Measurements from ENCODE around the gene STON1. TPM values are rescaled to one million over a fixed set of nuclear protein-coding genes. Genes with fewer than 3 reads are reported as not detected.
A peak's percentile ranks its signal among the peaks of the same experiment; 100 is the strongest.

STON1 gene
- total RNA-seq, 5 donors from 2014 or later (not counting 1 experiment from before 2014, with no cell fraction given) = 2.5 to 3.8 (median 2.6) TPM

DNA sequence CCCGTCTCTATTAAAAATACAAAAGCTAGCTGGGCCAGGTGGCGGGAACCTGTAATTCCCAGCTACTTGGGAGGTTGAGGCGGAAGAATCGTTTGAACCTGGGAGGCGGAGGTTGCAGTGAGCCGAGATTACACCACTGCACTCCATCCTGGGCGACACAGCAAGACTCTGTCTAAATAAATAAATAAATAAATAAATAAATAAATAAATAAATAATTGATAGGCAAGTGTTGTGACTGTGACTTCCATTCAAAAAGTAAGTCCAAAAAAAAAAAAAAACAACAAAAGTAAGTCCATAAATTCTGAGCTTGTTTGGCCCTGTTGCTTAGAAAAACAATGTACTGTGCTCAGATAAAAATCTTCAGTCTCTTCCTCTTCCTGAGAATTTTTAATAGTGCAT lies 2.2 kb downstream of the STON1 start:
- Mint-ChIP-seq H3K4me1 (peaks cover 15 to 22% (median 20%) of the 10 kb centered on the region in 3 donors), H3K36me3 (peaks cover 5% of the 10 kb centered on the region), H3K9me3 (no peaks in the 10 kb centered on the region), H3K4me3 (no peak overlapping the region), H3K27me3 (no peaks in the 10 kb centered on the region), H3K27ac (no peak overlapping the region)
- Histone ChIP-seq H3K27me3 (replicated peaks in 1 of 2; ENCODE audit: control insufficient read depth in 2 of 2, extremely low read depth in 1 of 2, insufficient read depth in 2 of 2, low read length in 1 of 2) (peaks cover 0 to 12% of the 10 kb centered on the region in 2 experiments), H3K4me1 (ENCODE audit: control insufficient read depth in 1 of 2, extremely low read depth in 1 of 2, insufficient read depth in 2 of 2, low read length in 2 of 2) (peaks cover 0 to 14% of the 10 kb centered on the region in 2 experiments), H3K27ac (ENCODE audit: low read length) (no peak overlapping the region), H3K9me3 (no peaks in the 10 kb centered on the region), H3K36me3 (ENCODE audit: control insufficient read depth in 2 of 2, extremely low read depth in 1 of 2, insufficient read depth in 1 of 2, low read length in 1 of 2) (no peaks in the 10 kb centered on the region), H3K4me3 (ENCODE audit: control insufficient read depth in 1 of 2, extremely low read depth in 1 of 2, low read length in 1 of 2) (no peak overlapping the region)
- ChIA-PET POLR2A (no interaction called here), CTCF (interaction anchor here in 1 of 2 donors (0.7 kb wide), 1 partner anchor 16 kb away, joined by 3 read pairs; no protein-coding TSS in a partner anchor)
- no peak for ATAC-seq (replicated peaks in 1 of 4)
- DNase-seq = no peak
- WGBS (ENCODE audit: insufficient coverage) = no CpG with 5 or more reads among the region's 7 CpGs

DNA sequence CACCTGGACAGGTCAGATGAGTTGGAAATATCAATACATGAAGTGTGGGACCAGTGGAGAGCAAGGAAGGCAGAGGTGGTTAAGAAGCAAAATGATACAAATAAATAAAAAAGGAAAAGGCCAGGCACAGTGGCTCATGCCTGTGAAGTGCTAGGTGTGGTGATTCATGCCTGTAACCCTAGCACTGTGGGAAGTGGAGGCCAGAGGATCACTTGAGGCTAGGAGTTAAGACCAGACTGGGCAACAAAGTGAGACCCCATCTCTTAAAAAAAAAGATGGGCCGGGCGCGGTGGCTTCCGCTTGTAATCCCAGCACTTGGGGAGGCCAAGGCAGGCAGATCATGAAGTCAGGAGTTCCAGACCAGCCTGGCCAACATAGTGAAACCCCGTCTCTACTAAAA lies 2.9 kb downstream of the STON1 start:
- no peaks in the 10 kb centered on the region for H3K36me3 ChIP-seq (ENCODE audit: control insufficient read depth in 2 of 2, extremely low read depth in 1 of 2, insufficient read depth in 1 of 2, low read length in 1 of 2)
- no peaks in the 10 kb centered on the region for H3K9me3 ChIP-seq
- peaks cover 0 to 14% of the 10 kb centered on the region in 2 experiments for H3K4me1 ChIP-seq (ENCODE audit: control insufficient read depth in 1 of 2, extremely low read depth in 1 of 2, insufficient read depth in 2 of 2, low read length in 2 of 2)
- CTCF ChIA-PET = interaction anchor here in 1 of 2 donors (0.7 kb wide), 1 partner anchor 16 kb away, joined by 3 read pairs; no protein-coding TSS in a partner anchor
- POLR2A ChIA-PET = no interaction called here
- peaks cover 0 to 12% of the 10 kb centered on the region in 2 experiments for H3K27me3 ChIP-seq (replicated peaks in 1 of 2; ENCODE audit: control insufficient read depth in 2 of 2, extremely low read depth in 1 of 2, insufficient read depth in 2 of 2, low read length in 1 of 2)
- H3K4me3 ChIP-seq (ENCODE audit: control insufficient read depth in 1 of 2, extremely low read depth in 1 of 2, low read length in 1 of 2) = no peak overlapping the region
- H3K36me3 Mint-ChIP-seq = peaks cover 5% of the 10 kb centered on the region
- 94% methylated on average over 5 of the region's 5 CpGs for WGBS (ENCODE audit: insufficient coverage)
- no peak for ATAC-seq (replicated peaks in 1 of 4)
- peak overlapping the region in 1 of 2 donors; percentile 41 for H3K27ac Mint-ChIP-seq
- H3K4me3 Mint-ChIP-seq = no peak overlapping the region
- no peaks in the 10 kb centered on the region for H3K9me3 Mint-ChIP-seq
- H3K4me1 Mint-ChIP-seq = peaks cover 15 to 22% (median 20%) of the 10 kb centered on the region in 3 donors
- H3K27me3 Mint-ChIP-seq = no peaks in the 10 kb centered on the region
- DNase-seq = no peak
- no peak overlapping the region for H3K27ac ChIP-seq (ENCODE audit: low read length)

- no peaks in the 10 kb centered on the region for H3K36me3 Mint-ChIP-seq
- H3K27ac Mint-ChIP-seq = no peak overlapping the region
Measured at GRCh38 chr2:48534781-48535180, 4.8 kb downstream of the STON1 start.

DNA sequence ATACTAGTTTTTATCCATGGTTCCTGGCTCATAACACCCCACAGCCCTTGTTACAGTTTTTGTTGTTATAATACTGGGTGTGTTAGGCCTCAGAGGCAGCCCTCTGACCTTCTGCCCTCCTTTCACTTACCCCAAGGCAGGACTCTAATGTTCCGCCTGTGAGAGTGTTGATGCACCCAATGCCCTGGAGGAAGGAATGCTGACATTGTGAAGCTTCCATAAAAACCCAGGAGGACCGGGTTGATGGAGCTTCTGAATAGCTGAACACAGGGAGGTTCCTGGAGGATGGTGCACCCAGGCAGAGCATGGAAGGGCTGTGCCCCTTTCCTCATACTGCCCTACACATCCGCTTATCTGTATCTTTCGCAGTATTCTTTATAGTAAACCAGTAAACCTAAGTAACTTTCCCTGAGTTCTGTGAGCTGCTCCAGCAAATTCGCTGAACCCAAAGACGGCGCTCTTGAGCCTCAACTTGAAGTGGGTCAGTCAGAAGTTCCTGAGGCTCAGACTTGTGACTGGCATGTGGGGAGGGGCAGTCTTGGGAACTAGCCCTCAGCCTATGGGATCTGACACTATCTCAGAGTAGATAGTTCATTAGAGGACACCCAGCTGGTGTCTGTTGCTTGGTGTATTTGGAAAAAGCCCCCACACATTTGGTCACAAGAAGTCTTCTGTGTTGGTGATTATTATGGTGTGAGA lies 10.4 kb downstream of the STON1 start:
- Mint-ChIP-seq H3K9me3 (no peaks in the 10 kb centered on the region), H3K27ac (no peak overlapping the region), H3K4me3 (no peak overlapping the region), H3K4me1 (no peaks in the 10 kb centered on the region), H3K36me3 (peaks cover 3% of the 10 kb centered on the region), H3K27me3 (no peaks in the 10 kb centered on the region)
- no peaks in the 10 kb centered on the region for H3K27me3 ChIP-seq (replicated peaks in 1 of 2; ENCODE audit: control insufficient read depth in 2 of 2, extremely low read depth in 1 of 2, insufficient read depth in 2 of 2, low read length in 1 of 2)
- WGBS (ENCODE audit: insufficient coverage) = 95% methylated on average over 3 of the region's 7 CpGs
- H3K9me3 ChIP-seq = no peaks in the 10 kb centered on the region
- H3K4me3 ChIP-seq (ENCODE audit: control insufficient read depth in 1 of 2, extremely low read depth in 1 of 2, low read length in 1 of 2) = no peak overlapping the region
- H3K36me3 ChIP-seq (ENCODE audit: control insufficient read depth in 2 of 2, extremely low read depth in 1 of 2, insufficient read depth in 1 of 2, low read length in 1 of 2) = no peaks in the 10 kb centered on the region
- no peak overlapping the region for H3K27ac ChIP-seq (ENCODE audit: low read length)
- ChIA-PET POLR2A (no interaction called here), CTCF (no interaction called here)
- no peaks in the 10 kb centered on the region for H3K4me1 ChIP-seq (ENCODE audit: control insufficient read depth in 1 of 2, extremely low read depth in 1 of 2, insufficient read depth in 2 of 2, low read length in 2 of 2)
- ATAC-seq (replicated peaks in 1 of 4) (no peak), DNase-seq (no peak)

More at GRCh38 chr2:48534781-48535180, 4.8 kb downstream of the STON1 start:
- Histone ChIP-seq H3K27me3 (replicated peaks in 1 of 2; ENCODE audit: control insufficient read depth in 2 of 2, extremely low read depth in 1 of 2, insufficient read depth in 2 of 2, low read length in 1 of 2) (peaks cover 0 to 5% of the 10 kb centered on the region in 2 experiments), H3K36me3 (ENCODE audit: control insufficient read depth in 2 of 2, extremely low read depth in 1 of 2, insufficient read depth in 1 of 2, low read length in 1 of 2) (no peaks in the 10 kb centered on the region), H3K27ac (ENCODE audit: low read length) (no peak overlapping the region), H3K4me1 (ENCODE audit: control insufficient read depth in 1 of 2, extremely low read depth in 1 of 2, insufficient read depth in 2 of 2, low read length in 2 of 2) (peaks cover 0 to 6% of the 10 kb centered on the region in 2 experiments), H3K4me3 (ENCODE audit: control insufficient read depth in 1 of 2, extremely low read depth in 1 of 2, low read length in 1 of 2) (no peak overlapping the region), H3K9me3 (no peaks in the 10 kb centered on the region)
- CTCF ChIA-PET = no interaction called here
- Mint-ChIP-seq H3K27me3 (no peaks in the 10 kb centered on the region), H3K4me1 (peaks cover 7 to 12% (median 10%) of the 10 kb centered on the region in 3 donors), H3K4me3 (no peak overlapping the region), H3K9me3 (no peaks in the 10 kb centered on the region)
- DNase-seq (no peak), ATAC-seq (replicated peaks in 1 of 4) (no peak)
- POLR2A ChIA-PET = no interaction called here
- WGBS (ENCODE audit: insufficient coverage) = 81% methylated on average over 5 of the region's 5 CpGs

DNA sequence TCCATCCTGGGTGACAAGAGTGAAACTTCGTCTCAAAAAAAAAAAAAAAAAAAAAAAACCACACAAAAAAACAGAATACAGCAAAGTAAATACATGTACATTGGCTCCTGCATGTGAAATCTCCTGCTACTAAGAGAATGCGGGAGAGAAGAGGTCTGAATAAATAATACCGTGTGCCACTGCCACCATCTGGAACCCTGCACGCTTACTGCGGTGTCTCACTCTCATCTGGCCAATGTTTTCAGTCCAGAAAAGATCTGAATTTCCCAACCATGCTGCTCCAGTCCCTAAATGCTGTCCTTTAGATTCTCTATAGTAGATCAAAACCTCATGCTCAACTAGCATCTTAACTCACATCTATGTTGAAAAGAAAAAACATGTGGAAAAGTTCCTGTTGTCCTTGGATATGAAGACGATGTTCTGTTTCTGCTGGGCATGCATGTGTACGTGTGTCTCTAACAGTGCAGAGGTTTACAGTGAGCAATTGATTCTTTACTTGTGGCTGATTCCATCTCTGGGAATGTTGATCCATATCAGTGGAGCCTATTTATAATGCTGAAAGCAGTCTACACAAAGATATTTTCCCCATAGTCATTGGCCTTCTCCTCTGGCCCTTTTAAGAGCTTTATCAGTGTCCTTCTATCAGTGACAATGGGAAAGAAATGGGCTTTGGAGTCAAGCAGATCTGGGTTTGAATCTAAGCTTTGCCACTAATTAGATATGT lies 11.9 kb downstream of the STON1 start:
- peaks cover 3% of the 10 kb centered on the region for H3K36me3 Mint-ChIP-seq
- no peaks in the 10 kb centered on the region for H3K27me3 Mint-ChIP-seq
- ATAC-seq (replicated peaks in 1 of 4) (no peak), DNase-seq (no peak)
- ChIA-PET CTCF (no interaction called here), POLR2A (no interaction called here)
- H3K4me3 Mint-ChIP-seq = no peak overlapping the region
- Histone ChIP-seq H3K9me3 (no peaks in the 10 kb centered on the region), H3K4me3 (ENCODE audit: control insufficient read depth in 1 of 2, extremely low read depth in 1 of 2, low read length in 1 of 2) (no peak overlapping the region), H3K36me3 (ENCODE audit: control insufficient read depth in 2 of 2, extremely low read depth in 1 of 2, insufficient read depth in 1 of 2, low read length in 1 of 2) (no peaks in the 10 kb centered on the region), H3K27ac (ENCODE audit: low read length) (no peak overlapping the region), H3K4me1 (ENCODE audit: control insufficient read depth in 1 of 2, extremely low read depth in 1 of 2, insufficient read depth in 2 of 2, low read length in 2 of 2) (no peaks in the 10 kb centered on the region), H3K27me3 (replicated peaks in 1 of 2; ENCODE audit: control insufficient read depth in 2 of 2, extremely low read depth in 1 of 2, insufficient read depth in 2 of 2, low read length in 1 of 2) (no peaks in the 10 kb centered on the region)
- H3K9me3 Mint-ChIP-seq = no peaks in the 10 kb centered on the region
- WGBS (ENCODE audit: insufficient coverage) = 96% methylated on average over 4 of the region's 7 CpGs
- H3K4me1 Mint-ChIP-seq = no peaks in the 10 kb centered on the region
- H3K27ac Mint-ChIP-seq = no peak overlapping the region

DNA sequence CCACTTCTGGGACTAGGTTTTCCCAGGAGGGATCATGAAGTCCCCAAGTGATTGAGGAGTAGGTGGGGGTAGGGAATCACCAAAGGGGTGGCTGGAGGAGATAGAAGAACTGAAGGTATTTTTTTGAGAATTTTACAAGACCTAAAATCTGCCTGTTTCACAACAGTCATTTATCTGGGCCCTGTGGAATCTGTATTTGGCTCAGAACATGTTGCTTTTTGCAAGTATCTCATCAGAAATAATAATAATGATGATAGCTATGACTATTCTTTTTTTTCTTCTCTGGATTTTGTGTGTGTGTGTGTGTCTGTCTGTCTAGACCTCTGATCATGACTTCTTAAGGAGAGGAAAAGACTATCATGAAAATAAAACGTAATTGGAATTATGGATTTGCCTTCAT lies 13.9 kb downstream of the STON1 start:
- CTCF ChIA-PET = no interaction called here
- H3K9me3 Mint-ChIP-seq = no peaks in the 10 kb centered on the region
- POLR2A ChIA-PET = no interaction called here
- no peaks in the 10 kb centered on the region for H3K27me3 Mint-ChIP-seq
- H3K4me1 Mint-ChIP-seq = no peaks in the 10 kb centered on the region
- 67% methylated on average over 1 of the region's 1 CpG for WGBS (ENCODE audit: insufficient coverage)
- H3K4me3 Mint-ChIP-seq = no peak overlapping the region
- Histone ChIP-seq H3K9me3 (no peaks in the 10 kb centered on the region), H3K27me3 (replicated peaks in 1 of 2; ENCODE audit: control insufficient read depth in 2 of 2, extremely low read depth in 1 of 2, insufficient read depth in 2 of 2, low read length in 1 of 2) (no peaks in the 10 kb centered on the region), H3K27ac (ENCODE audit: low read length) (no peak overlapping the region), H3K4me1 (ENCODE audit: control insufficient read depth in 1 of 2, extremely low read depth in 1 of 2, insufficient read depth in 2 of 2, low read length in 2 of 2) (no peaks in the 10 kb centered on the region), H3K36me3 (ENCODE audit: control insufficient read depth in 2 of 2, extremely low read depth in 1 of 2, insufficient read depth in 1 of 2, low read length in 1 of 2) (no peaks in the 10 kb centered on the region), H3K4me3 (ENCODE audit: control insufficient read depth in 1 of 2, extremely low read depth in 1 of 2, low read length in 1 of 2) (no peak overlapping the region)
- no peak for DNase-seq
- H3K36me3 Mint-ChIP-seq = peaks cover 3% of the 10 kb centered on the region
- ATAC-seq (replicated peaks in 1 of 4) = no peak
- no peak overlapping the region for H3K27ac Mint-ChIP-seq
